ENCODE measurements around the gene ITGA2. TPM values are rescaled to one million over a fixed set of nuclear protein-coding genes. Genes with fewer than 3 reads are reported as not detected.

ITGA2 gene
- total and polyA plus RNA-seq, 2 of the 8 experiments (the other 6 are each of a cell fraction or from before 2014, with no cell fraction given), result 1.4 to 7.7 TPM

- no peak for TF ChIP-seq CHD7 (IDR thresholded peaks at IDR 0.05; ENCODE audit: insufficient replicate concordance, low read length)
- TF ChIP-seq FOSL1 (IDR thresholded peaks at IDR 0.05; ENCODE audit: insufficient read depth, low read depth, low read length), result no peak
- no peak for TF ChIP-seq POLR2AphosphoS5 (IDR thresholded peaks at IDR 0.05; ENCODE audit: low read depth, low read length)
- no peak for TF ChIP-seq CREB1 (IDR thresholded peaks at IDR 0.05)
- TF ChIP-seq E2F6 (IDR thresholded peaks at IDR 0.05), result no peak
- no peak for TF ChIP-seq CHD2 (IDR thresholded peaks at IDR 0.05; ENCODE audit: low read length)
- no peak for TF ChIP-seq CTCF (IDR thresholded peaks at IDR 0.05; ENCODE audit: control extremely low read depth in 1 of 3, insufficient read depth in 1 of 3, low read depth in 1 of 3, low read length in 3 of 3)
- TF ChIP-seq MAFK (IDR thresholded peaks at IDR 0.05; ENCODE audit: low read depth, low read length), result no peak
Observed at GRCh38 chr5:52947208-52947607, 41.9 kb upstream of the ITGA2 start (continued).

Data from H1 (cell line).